Peyer's patch (tissue), 4 donors: Measurements from ENCODE around the gene CLCN4.

Experiments used
- POLR2A ChIP-seq, 2 donors: fragments of 450-650 bp; IDR thresholded peaks; one replicate each; pipeline ENCODE4 v1.5.1; 2017; ENCODE audit warnings: antibody characterized with exemption in 2 of 2, mild to moderate bottlenecking in 2 of 2, moderate library complexity in 2 of 2
- TF ChIP-seq, protein P1 (sequence below), 6 experiments: fragments of 450-650 bp in 4 of 6; fragments of 200-600 bp in 2 of 6; sonication (generic) in 1 of 6; IDR thresholded peaks; one replicate each; pipeline ENCODE4 v1.5.1; 2017 to 2019; ENCODE audit warnings: antibody characterized with exemption in 6 of 6, mild to moderate bottlenecking in 3 of 6, moderate library complexity in 1 of 6

DNA sequence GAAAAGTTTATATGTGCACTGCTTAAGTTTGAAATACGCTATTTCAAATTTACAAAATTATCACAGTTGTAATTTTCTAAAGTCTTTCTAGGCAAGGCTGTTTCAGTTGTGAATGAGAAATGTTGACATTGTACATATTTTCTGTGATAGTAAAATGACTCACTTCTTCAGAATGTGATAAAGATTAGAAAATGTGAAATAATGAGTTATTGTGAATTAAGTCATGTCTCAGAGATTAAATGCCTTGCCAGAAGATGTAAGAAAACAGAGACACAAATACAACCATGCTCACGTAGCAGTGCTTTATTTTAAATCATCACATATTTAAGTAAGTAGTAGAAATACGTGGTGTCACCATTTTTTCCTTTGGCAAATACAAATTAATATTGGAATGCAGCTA is 768 bp downstream of the CLCN4 start:
- TF ChIP-seq POLR2A (IDR thresholded peaks at IDR 0.05), result no peak
- TF ChIP-seq, protein P1, sequence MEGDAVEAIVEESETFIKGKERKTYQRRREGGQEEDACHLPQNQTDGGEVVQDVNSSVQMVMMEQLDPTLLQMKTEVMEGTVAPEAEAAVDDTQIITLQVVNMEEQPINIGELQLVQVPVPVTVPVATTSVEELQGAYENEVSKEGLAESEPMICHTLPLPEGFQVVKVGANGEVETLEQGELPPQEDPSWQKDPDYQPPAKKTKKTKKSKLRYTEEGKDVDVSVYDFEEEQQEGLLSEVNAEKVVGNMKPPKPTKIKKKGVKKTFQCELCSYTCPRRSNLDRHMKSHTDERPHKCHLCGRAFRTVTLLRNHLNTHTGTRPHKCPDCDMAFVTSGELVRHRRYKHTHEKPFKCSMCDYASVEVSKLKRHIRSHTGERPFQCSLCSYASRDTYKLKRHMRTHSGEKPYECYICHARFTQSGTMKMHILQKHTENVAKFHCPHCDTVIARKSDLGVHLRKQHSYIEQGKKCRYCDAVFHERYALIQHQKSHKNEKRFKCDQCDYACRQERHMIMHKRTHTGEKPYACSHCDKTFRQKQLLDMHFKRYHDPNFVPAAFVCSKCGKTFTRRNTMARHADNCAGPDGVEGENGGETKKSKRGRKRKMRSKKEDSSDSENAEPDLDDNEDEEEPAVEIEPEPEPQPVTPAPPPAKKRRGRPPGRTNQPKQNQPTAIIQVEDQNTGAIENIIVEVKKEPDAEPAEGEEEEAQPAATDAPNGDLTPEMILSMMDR (IDR thresholded peaks at IDR 0.05), result no peak
